RPMI8226 (cell line): ENCODE measurements around the gene HSPA9.
A peak's percentile ranks its signal among the peaks of the same experiment; 100 is the strongest.

Source experiments
- DNase-seq: peaks from one replicate; pipeline ENCODE4 v3.0.0-alpha.2; 2015

HSPA9 gene

GRCh38 chr5:138575194-138576015 lies at the start of gene HSPA9:
Gene HSPA9 (minus strand): TSS chr5:138575401. CDS start chr5:138575318, 83 bp downstream.
- DNase-seq: peak; percentile 99

- DNase-seq: no peak
Observed at GRCh38 chr5:138623053-138623452, 47.9 kb upstream of the HSPA9 start.

- no peak for DNase-seq
Observed at GRCh38 chr5:138622051-138622450, 46.9 kb upstream of the HSPA9 start.

GRCh38 chr5:138620663-138621224 lies 45.5 kb upstream of the HSPA9 start:
- no peak for DNase-seq

GRCh38 chr5:138616508-138616907 lies 41.3 kb upstream of the HSPA9 start:
- no peak for DNase-seq

GRCh38 chr5:138615461-138615860 lies 40.3 kb upstream of the HSPA9 start:
- DNase-seq: no peak

- DNase-seq: no peak
Observed at GRCh38 chr5:138611678-138612218, 36.5 kb upstream of the HSPA9 start.

- no peak for DNase-seq
Observed at GRCh38 chr5:138610918-138611677, 35.9 kb upstream of the HSPA9 start.

GRCh38 chr5:138610415-138610917 lies 35.3 kb upstream of the HSPA9 start:
- DNase-seq: no peak

GRCh38 chr5:138606378-138607064 lies 31.3 kb upstream of the HSPA9 start:
- no peak for DNase-seq

GRCh38 chr5:138605254-138605972 lies 30.2 kb upstream of the HSPA9 start:
- DNase-seq: peak; percentile 60

- DNase-seq: no peak
Observed at GRCh38 chr5:138604176-138604785, 29.1 kb upstream of the HSPA9 start.

GRCh38 chr5:138603249-138603920 lies 28.2 kb upstream of the HSPA9 start:
- no peak for DNase-seq

- DNase-seq: no peak
Observed at GRCh38 chr5:138602371-138603000, 27.3 kb upstream of the HSPA9 start.

- DNase-seq: peak; percentile 58
Observed at GRCh38 chr5:138601444-138601843, 26.2 kb upstream of the HSPA9 start.

- no peak for DNase-seq
Observed at GRCh38 chr5:138600446-138600845, 25.2 kb upstream of the HSPA9 start.

GRCh38 chr5:138597661-138598400 lies 22.6 kb upstream of the HSPA9 start:
- DNase-seq: no peak

- DNase-seq: no peak
Observed at GRCh38 chr5:138596105-138596881, 21.1 kb upstream of the HSPA9 start.
